CD4-positive, CD25-positive, alpha-beta regulatory T cell (primary cell): Measurements from ENCODE around the gene GNG12. TPM values are rescaled to one million over a fixed set of nuclear protein-coding genes. Genes with fewer than 3 reads are reported as not detected.

ENCODE experiments used
- ATAC-seq, 2 donors: fragments of 150-1000 bp; cut with Tn5 transposase; one replicate each; pipeline ENCODE4 v1.10.0; 2021; ENCODE audit warnings: low read depth in 2 of 2, moderate number of reproducible peaks in 2 of 2, moderate library complexity in 1 of 2
- DNase-seq, 3 donors: peaks; one replicate each; pipeline versions ENCODE4 v3.0.0 to v3.0.0-alpha.2; 2012 to 2022; ENCODE audit warnings: mixed read lengths in 1 of 3
- H3K27ac ChIP-seq: one replicate; pipeline ENCODE4 v1.7.0; 2013; ENCODE audit warnings: mild to moderate bottlenecking, low read length; ENCODE audit not compliant: insufficient read depth, poor library complexity, severe bottlenecking
- H3K27me3 ChIP-seq: one replicate; pipeline ENCODE4 v1.7.0; 2013; ENCODE audit warnings: low read length; ENCODE audit not compliant: control insufficient read depth, insufficient read depth
- H3K36me3 ChIP-seq: one replicate; pipeline ENCODE4 v1.7.0; 2013; ENCODE audit warnings: mild to moderate bottlenecking, low read length, moderate library complexity; ENCODE audit not compliant: control insufficient read depth, insufficient read depth
- H3K4me1 ChIP-seq: 2 replicates; pipeline ENCODE4 v1.7.0; 2013; ENCODE audit warnings: mild to moderate bottlenecking, low read length; ENCODE audit not compliant: insufficient read depth, control insufficient read depth, poor library complexity, severe bottlenecking
- H3K4me3 ChIP-seq: one replicate; pipeline ENCODE4 v1.7.0; 2013; ENCODE audit warnings: low read depth, mild to moderate bottlenecking, low read length, moderate library complexity
- H3K9me3 ChIP-seq, 2 experiments: 1 replicate in 1 of 2; 2 replicates in 1 of 2; pipeline ENCODE4 v1.7.0; 2013; ENCODE audit warnings: low read length in 2 of 2, mild to moderate bottlenecking in 1 of 2, moderate library complexity in 1 of 2; ENCODE audit not compliant: control insufficient read depth in 2 of 2
- H3K27ac Mint-ChIP-seq, 3 donors: one replicate each; pipeline ENCODE4 v1.8.0; 2020 to 2022; ENCODE audit warnings: mild to moderate bottlenecking in 3 of 3, mixed read lengths in 3 of 3, moderate library complexity in 2 of 3
- H3K27me3 Mint-ChIP-seq: one replicate; pipeline ENCODE4 v1.8.0; 2022; ENCODE audit warnings: mild to moderate bottlenecking, mixed read lengths
- H3K36me3 Mint-ChIP-seq: one replicate; pipeline ENCODE4 v1.8.0; 2020; ENCODE audit warnings: mixed read lengths
- H3K4me1 Mint-ChIP-seq, 4 donors: one replicate each; pipeline ENCODE4 v1.8.0; 2020 to 2022; ENCODE audit warnings: mixed read lengths in 4 of 4, mild to moderate bottlenecking in 1 of 4
- H3K4me3 Mint-ChIP-seq, 4 donors: one replicate each; pipeline ENCODE4 v1.8.0; 2020 to 2022; ENCODE audit warnings: mild to moderate bottlenecking in 4 of 4, mixed read lengths in 4 of 4, moderate library complexity in 3 of 4
- H3K9me3 Mint-ChIP-seq, 7 donors: one replicate each; pipeline ENCODE4 v1.8.0; 2020 to 2022; ENCODE audit warnings: mixed read lengths in 7 of 7, mild to moderate bottlenecking in 3 of 7, moderate library complexity in 2 of 7
- polyA plus RNA-seq, 4 donors: library from polyadenylated mRNA; unstranded; fragments of 300-500 nt; fragmentation: Illumina TruSeq; gene quantifications; one replicate each; pipeline ENCODE4 v1.2.3, GENCODE V29; 2021
- total RNA-seq: library from RNA; stranded (reverse); gene quantifications from one replicate; pipeline ENCODE4 v1.2.3, GENCODE V29; 2022

Gene GNG12
- total and polyA plus RNA-seq, 5 donors from 2014 or later: not detected

DNA sequence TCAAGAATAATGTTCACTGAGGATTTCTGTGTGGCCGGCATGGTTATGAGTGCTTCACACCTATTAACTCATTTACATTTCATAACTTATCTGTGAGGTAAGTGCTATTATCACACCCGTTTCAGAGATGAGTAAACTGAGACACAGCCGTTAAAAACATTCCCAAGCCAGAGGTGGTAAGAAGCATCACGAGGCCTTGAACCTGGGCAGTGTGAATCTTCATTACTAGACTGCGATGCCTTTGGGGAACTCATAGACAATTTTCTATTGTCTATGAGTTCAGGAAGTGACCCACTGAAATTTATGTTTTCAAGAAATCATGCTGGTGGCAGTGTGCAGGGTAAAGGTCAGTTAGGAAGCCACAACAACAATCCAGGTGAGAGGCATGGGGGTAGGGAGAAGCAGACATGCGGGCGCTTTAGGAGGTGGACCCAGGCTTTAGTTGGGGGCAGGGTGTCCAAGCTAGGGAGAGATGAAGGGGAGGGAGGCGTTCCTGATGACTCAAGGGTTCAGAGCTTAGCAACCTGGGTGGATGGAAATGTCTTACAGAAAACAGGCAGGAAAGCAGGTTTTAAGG lies 14.5 kb downstream of the GNG12 start:
- Mint-ChIP-seq H3K4me1 (no peaks in the 10 kb centered on the region), H3K36me3 (no peaks in the 10 kb centered on the region), H3K9me3 (peaks cover 0 to 1% (median 0%) of the 10 kb centered on the region in 7 donors), H3K4me3 (no peak overlapping the region), H3K27ac (no peak overlapping the region), H3K27me3 (peaks cover 27% of the 10 kb centered on the region)
- no peaks in the 10 kb centered on the region for H3K36me3 ChIP-seq
- no peaks in the 10 kb centered on the region for H3K27me3 ChIP-seq
- H3K9me3 ChIP-seq: no peaks in the 10 kb centered on the region
- H3K4me3 ChIP-seq: no peak overlapping the region
- DNase-seq: no peak
- no peak for ATAC-seq
- H3K4me1 ChIP-seq: no peaks in the 10 kb centered on the region
- H3K27ac ChIP-seq: no peak overlapping the region

- no peak for ATAC-seq
- peaks cover 25% of the 10 kb centered on the region for H3K27me3 Mint-ChIP-seq
- no peak overlapping the region for H3K4me3 Mint-ChIP-seq
- Histone ChIP-seq H3K27me3 (no peaks in the 10 kb centered on the region), H3K4me1 (no peaks in the 10 kb centered on the region), H3K9me3 (no peaks in the 10 kb centered on the region), H3K27ac (no peak overlapping the region), H3K4me3 (no peak overlapping the region), H3K36me3 (no peaks in the 10 kb centered on the region)
- no peak overlapping the region for H3K27ac Mint-ChIP-seq
- H3K4me1 Mint-ChIP-seq: no peaks in the 10 kb centered on the region
- DNase-seq: no peak
- H3K36me3 Mint-ChIP-seq: no peaks in the 10 kb centered on the region
- H3K9me3 Mint-ChIP-seq: peaks cover 0 to 1% (median 0%) of the 10 kb centered on the region in 7 donors
Measured at GRCh38 chr1:67818162-67818561, 15.1 kb downstream of the GNG12 start.

- peaks cover 20% of the 10 kb centered on the region for H3K27me3 Mint-ChIP-seq
- Histone ChIP-seq H3K9me3 (no peaks in the 10 kb centered on the region), H3K27me3 (no peaks in the 10 kb centered on the region), H3K27ac (no peak overlapping the region), H3K4me3 (no peak overlapping the region), H3K36me3 (no peaks in the 10 kb centered on the region), H3K4me1 (no peaks in the 10 kb centered on the region)
- ATAC-seq (no peak), DNase-seq (no peak)
- H3K9me3 Mint-ChIP-seq: peaks cover 0 to 1% (median 0%) of the 10 kb centered on the region in 7 donors
- no peak overlapping the region for H3K27ac Mint-ChIP-seq
- H3K36me3 Mint-ChIP-seq: no peaks in the 10 kb centered on the region
- H3K4me3 Mint-ChIP-seq: no peak overlapping the region
- H3K4me1 Mint-ChIP-seq: no peaks in the 10 kb centered on the region
Measured at GRCh38 chr1:67817319-67817718, 15.9 kb downstream of the GNG12 start.

GRCh38 chr1:67816506-67816905 lies 16.8 kb downstream of the GNG12 start:
- no peak overlapping the region for H3K4me3 ChIP-seq
- Mint-ChIP-seq H3K4me3 (no peak overlapping the region), H3K36me3 (no peaks in the 10 kb centered on the region), H3K27me3 (peaks cover 16% of the 10 kb centered on the region), H3K4me1 (no peaks in the 10 kb centered on the region), H3K27ac (no peak overlapping the region), H3K9me3 (peaks cover 0 to 1% (median 0%) of the 10 kb centered on the region in 7 donors)
- no peaks in the 10 kb centered on the region for H3K36me3 ChIP-seq
- DNase-seq: no peak
- ATAC-seq: no peak
- no peaks in the 10 kb centered on the region for H3K9me3 ChIP-seq
- no peaks in the 10 kb centered on the region for H3K4me1 ChIP-seq
- peaks cover under 1% of the 10 kb centered on the region for H3K27me3 ChIP-seq
- no peak overlapping the region for H3K27ac ChIP-seq

DNA sequence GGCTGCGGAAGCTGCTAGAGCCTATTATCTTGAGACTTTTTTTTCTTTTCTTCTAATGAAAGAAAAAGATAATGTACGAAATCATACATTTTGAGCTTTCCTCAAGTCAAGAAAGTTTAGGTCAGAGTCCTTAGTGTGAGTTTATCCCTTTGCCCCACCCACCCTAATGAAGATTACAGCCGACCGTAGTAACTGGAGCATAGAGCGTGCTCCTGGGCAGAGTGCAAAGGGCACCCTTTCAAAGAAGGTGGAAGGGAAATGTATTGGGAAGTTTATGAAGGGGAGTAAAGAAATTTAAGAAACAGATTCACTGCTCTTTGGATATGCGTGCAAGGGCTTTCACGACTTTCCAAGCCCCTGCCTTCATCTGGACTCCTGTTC lies 17.2 kb downstream of the GNG12 start:
- H3K9me3 Mint-ChIP-seq: peaks cover 0 to 1% (median 0%) of the 10 kb centered on the region in 7 donors
- H3K4me3 Mint-ChIP-seq: no peak overlapping the region
- no peak overlapping the region for H3K27ac Mint-ChIP-seq
- no peaks in the 10 kb centered on the region for H3K4me1 ChIP-seq
- DNase-seq: no peak
- no peak overlapping the region for H3K27ac ChIP-seq
- no peak overlapping the region for H3K4me3 ChIP-seq
- H3K36me3 Mint-ChIP-seq: no peaks in the 10 kb centered on the region
- no peaks in the 10 kb centered on the region for H3K9me3 ChIP-seq
- H3K27me3 Mint-ChIP-seq: peaks cover 16% of the 10 kb centered on the region
- H3K4me1 Mint-ChIP-seq: no peaks in the 10 kb centered on the region
- ATAC-seq: no peak
- H3K27me3 ChIP-seq: peaks cover 2% of the 10 kb centered on the region
- no peaks in the 10 kb centered on the region for H3K36me3 ChIP-seq

GRCh38 chr1:67815303-67816094 lies 17.8 kb downstream of the GNG12 start:
- Histone ChIP-seq H3K4me1 (no peaks in the 10 kb centered on the region), H3K27ac (no peak overlapping the region), H3K4me3 (no peak overlapping the region), H3K27me3 (peaks cover 2% of the 10 kb centered on the region), H3K36me3 (no peaks in the 10 kb centered on the region), H3K9me3 (no peaks in the 10 kb centered on the region)
- Mint-ChIP-seq H3K4me3 (no peak overlapping the region), H3K27ac (no peak overlapping the region), H3K9me3 (peaks cover 0 to 1% (median 0%) of the 10 kb centered on the region in 7 donors), H3K27me3 (peaks cover 18% of the 10 kb centered on the region), H3K4me1 (no peaks in the 10 kb centered on the region), H3K36me3 (no peaks in the 10 kb centered on the region)
- no peak for ATAC-seq
- no peak for DNase-seq

DNA sequence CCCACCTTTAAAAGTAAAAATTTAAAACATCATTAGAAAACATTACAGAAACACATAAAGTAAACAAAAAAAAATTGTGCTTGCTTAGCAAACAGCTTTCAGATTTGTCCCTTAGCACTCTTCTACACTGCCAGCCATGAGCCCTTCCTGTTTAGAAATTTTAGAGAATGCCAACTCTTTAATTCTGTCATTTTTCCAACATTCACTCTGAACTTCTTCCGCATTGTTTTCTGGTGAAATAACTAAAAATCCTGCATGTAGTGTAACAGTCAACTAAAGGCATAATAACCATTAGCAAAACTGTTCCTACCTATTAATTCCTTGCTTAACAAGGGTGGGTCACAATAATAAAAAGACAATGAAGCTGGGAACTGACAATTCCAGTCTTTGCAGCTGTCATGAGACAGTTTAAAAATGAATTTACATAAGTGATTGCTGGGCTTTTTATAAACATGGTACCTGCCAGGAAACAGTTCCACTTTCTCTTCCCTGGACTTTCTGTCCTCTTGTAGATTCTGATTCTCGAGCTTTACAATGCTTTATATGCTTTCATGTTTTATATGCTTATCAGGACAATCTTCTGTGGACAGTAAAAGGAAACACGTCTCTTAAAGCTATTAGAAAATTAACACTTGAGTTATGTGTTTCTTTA lies 19.0 kb downstream of the GNG12 start:
- ATAC-seq (no peak), DNase-seq (no peak)
- Mint-ChIP-seq H3K27me3 (peaks cover 17% of the 10 kb centered on the region), H3K27ac (no peak overlapping the region), H3K9me3 (peaks cover 0 to 1% (median 0%) of the 10 kb centered on the region in 7 donors), H3K4me1 (no peaks in the 10 kb centered on the region), H3K36me3 (no peaks in the 10 kb centered on the region), H3K4me3 (no peak overlapping the region)
- Histone ChIP-seq H3K9me3 (no peaks in the 10 kb centered on the region), H3K27ac (no peak overlapping the region), H3K4me3 (no peak overlapping the region), H3K36me3 (no peaks in the 10 kb centered on the region), H3K27me3 (peaks cover 2% of the 10 kb centered on the region), H3K4me1 (no peaks in the 10 kb centered on the region)
